ENCODE measurements around the gene PRCC. TPM values are rescaled to one million over a fixed set of nuclear protein-coding genes. Genes with fewer than 3 reads are reported as not detected.

PRCC gene
- total RNA-seq, 4 donors from 2014 or later: 34.8 to 57.9 (median 43.6) TPM

DNA sequence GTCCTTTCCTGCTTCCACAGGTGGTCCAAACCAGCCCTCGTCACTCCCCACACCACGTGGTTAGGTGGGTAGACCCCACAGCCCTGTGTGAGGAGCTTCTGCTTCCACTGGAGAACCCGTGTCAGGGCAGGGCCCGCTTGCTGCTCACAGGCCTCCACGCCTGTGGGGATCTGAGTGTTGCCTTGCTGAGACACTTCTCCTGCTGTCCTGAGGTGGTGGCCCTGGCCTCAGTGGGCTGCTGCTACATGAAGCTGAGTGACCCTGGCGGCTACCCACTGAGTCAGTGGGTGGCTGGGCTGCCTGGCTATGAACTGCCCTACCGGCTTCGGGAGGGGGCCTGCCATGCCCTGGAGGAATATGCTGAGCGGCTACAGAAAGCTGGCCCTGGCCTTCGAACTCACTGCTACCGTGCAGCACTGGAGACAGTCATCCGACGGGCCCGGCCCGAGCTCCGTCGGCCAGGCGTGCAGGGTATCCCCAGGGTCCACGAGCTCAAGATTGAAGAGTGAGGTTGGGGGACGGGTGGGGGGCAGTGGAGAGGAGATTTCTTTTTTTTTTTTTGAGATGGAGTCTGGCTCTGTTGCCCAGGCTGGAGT is 33.2 kb upstream of the PRCC start:
- Histone ChIP-seq H3K27me3 (no peaks in the 10 kb centered on the region), H3K27ac (no peak overlapping the region), H3K9me3 (no peaks in the 10 kb centered on the region), H3K4me1 (peaks cover 0 to 7% of the 10 kb centered on the region in 2 donors), H3K4me3 (replicated peaks in 1 of 3) (no peak overlapping the region), H3K36me3 (peaks cover 0 to 14% of the 10 kb centered on the region in 2 donors)
- TF ChIP-seq, protein P1, sequence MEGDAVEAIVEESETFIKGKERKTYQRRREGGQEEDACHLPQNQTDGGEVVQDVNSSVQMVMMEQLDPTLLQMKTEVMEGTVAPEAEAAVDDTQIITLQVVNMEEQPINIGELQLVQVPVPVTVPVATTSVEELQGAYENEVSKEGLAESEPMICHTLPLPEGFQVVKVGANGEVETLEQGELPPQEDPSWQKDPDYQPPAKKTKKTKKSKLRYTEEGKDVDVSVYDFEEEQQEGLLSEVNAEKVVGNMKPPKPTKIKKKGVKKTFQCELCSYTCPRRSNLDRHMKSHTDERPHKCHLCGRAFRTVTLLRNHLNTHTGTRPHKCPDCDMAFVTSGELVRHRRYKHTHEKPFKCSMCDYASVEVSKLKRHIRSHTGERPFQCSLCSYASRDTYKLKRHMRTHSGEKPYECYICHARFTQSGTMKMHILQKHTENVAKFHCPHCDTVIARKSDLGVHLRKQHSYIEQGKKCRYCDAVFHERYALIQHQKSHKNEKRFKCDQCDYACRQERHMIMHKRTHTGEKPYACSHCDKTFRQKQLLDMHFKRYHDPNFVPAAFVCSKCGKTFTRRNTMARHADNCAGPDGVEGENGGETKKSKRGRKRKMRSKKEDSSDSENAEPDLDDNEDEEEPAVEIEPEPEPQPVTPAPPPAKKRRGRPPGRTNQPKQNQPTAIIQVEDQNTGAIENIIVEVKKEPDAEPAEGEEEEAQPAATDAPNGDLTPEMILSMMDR (IDR thresholded peaks at IDR 0.05): no peak
- no peak for TF ChIP-seq POLR2A (IDR thresholded peaks at IDR 0.05)
- intact Hi-C loops (cut with DNase I): no loop called here
- WGBS, 2 donors: 90 to 96% methylated on average over 15 to 18 of the region's 20 CpGs
- no peak for DNase-seq

DNA sequence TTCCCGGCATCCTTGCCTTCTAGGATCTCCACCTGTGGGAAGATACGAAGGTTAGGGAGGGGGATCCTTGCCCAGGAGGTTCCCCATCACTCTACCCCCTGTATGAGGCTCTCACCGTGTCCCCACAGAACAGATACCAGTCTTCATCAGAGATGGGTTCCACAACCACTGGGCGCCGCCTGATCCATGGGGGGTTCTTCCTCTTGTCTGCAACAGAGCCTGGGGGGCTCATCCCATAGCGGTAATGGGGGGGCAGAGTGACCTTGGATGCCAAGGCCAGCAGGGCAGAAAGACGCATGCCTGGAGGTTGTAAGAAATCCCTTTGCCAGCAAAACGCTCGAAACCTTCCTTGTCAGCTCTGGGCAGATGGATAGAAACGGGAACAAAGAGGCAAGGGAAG is 28.9 kb upstream of the PRCC start:
- Histone ChIP-seq H3K36me3 (peaks cover 11 to 18% of the 10 kb centered on the region in 2 donors), H3K4me1 (peaks cover 12 to 14% of the 10 kb centered on the region in 2 donors), H3K27me3 (no peaks in the 10 kb centered on the region), H3K27ac (no peak overlapping the region), H3K9me3 (no peaks in the 10 kb centered on the region), H3K4me3 (replicated peaks in 1 of 3) (no peak overlapping the region)
- TF ChIP-seq POLR2A (IDR thresholded peaks at IDR 0.05): no peak
- TF ChIP-seq, protein P1 (IDR thresholded peaks at IDR 0.05): no peak
- DNase-seq: no peak
- 76 to 94% methylated on average over 7 to 10 of the region's 10 CpGs for WGBS, 2 donors
- intact Hi-C loops (cut with DNase I): no loop called here

DNA sequence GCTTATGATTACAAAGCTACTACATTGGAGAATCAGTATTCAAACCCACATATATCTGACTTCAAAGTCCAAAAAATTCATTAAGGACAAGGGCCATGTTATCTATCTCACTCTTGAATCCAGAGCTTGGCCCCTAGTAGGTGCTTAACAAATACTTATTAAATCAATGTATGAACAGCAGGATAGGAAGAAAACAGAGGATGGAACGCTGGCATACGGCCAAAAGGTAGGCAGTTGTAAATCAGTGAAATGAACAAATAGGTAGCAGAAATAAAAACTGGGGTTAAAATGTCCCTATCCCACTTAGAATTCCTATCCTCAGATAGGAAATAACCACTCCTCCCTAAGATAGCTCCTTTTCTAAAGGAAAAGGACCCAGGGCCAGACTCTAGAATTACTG is 28.4 kb upstream of the PRCC start:
- Histone ChIP-seq H3K27me3 (no peaks in the 10 kb centered on the region), H3K36me3 (peaks cover 16 to 20% of the 10 kb centered on the region in 2 donors), H3K9me3 (no peaks in the 10 kb centered on the region), H3K27ac (no peak overlapping the region), H3K4me3 (replicated peaks in 1 of 3) (no peak overlapping the region), H3K4me1 (peaks cover 12 to 14% of the 10 kb centered on the region in 2 donors)
- no peak for DNase-seq
- no peak for TF ChIP-seq POLR2A (IDR thresholded peaks at IDR 0.05)
- TF ChIP-seq, protein P1 (IDR thresholded peaks at IDR 0.05): no peak
- WGBS, 2 donors: 83 to 93% methylated on average over 2 of the region's 2 CpGs
- intact Hi-C loops (cut with DNase I): no loop called here

DNA sequence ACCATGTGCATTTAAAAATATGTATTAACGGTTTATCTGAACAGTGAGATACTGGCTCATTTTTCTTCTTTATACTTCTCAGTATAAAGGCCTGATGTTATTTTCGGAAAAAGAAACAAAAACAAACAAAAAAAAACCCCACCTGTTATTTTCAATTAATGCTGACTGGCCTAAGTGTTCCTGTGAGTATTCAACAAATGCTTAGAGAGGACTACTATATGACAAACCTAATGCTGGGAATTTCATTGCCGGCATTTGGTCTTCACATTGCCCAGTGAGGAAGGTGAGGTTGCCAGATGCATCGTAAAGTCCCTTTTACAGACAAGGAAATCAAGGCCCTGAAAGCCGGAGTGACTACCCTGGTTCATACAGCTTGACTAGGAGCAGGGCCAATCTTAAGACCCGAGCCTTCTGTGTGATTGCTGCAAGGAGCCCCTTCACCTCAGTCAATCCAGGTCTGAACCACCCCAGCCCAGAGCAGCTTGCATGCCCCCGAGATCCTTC is 27.0 kb upstream of the PRCC start:
- H3K36me3 ChIP-seq: peaks cover 18 to 20% of the 10 kb centered on the region in 2 donors
- H3K4me3 ChIP-seq (replicated peaks in 1 of 3): peak overlapping the region; percentile 34 to 98 (median 53)

More for the DNA sequence above, 27.0 kb upstream of the PRCC start:
- DNase-seq: no peak
- Histone ChIP-seq H3K27ac (peak overlapping the region in 2 of 3 donors; percentile 21 to 38), H3K9me3 (no peaks in the 10 kb centered on the region), H3K4me1 (peaks cover 12 to 14% of the 10 kb centered on the region in 2 donors), H3K27me3 (no peaks in the 10 kb centered on the region)
- TF ChIP-seq POLR2A (IDR thresholded peaks at IDR 0.05): no peak
- TF ChIP-seq, protein P1 (IDR thresholded peaks at IDR 0.05): no peak
- intact Hi-C loops (cut with DNase I): no loop called here
- WGBS, 2 donors: 28 to 33% methylated on average over 6 to 7 of the region's 7 CpGs

Measured in thyroid gland (tissue), 4 donors.